ENCODE data around the gene GMEB2. TPM values are rescaled to one million over a fixed set of nuclear protein-coding genes. Genes with fewer than 3 reads are reported as not detected.

Gene GMEB2
- polyA plus RNA-seq, 1 of the 3 experiments (the other 2 are of a cell fraction), result 6.5 TPM

GRCh38 chr20:63619086-63619485 is 7.8 kb downstream of the GMEB2 start:
- no peaks in the 10 kb centered on the region for H3K27me3 ChIP-seq (ENCODE audit: insufficient read depth)
- H3K36me3 ChIP-seq (replicated peaks in 1 of 2; ENCODE audit: control insufficient read depth in 1 of 2, insufficient read depth in 2 of 2, low read length in 1 of 2), result peaks cover 7 to 12% of the 10 kb centered on the region in 2 experiments
- ChIA-PET CTCF (interaction anchor here (1.3 kb wide), 1 partner anchor 420 kb away, joined by 3 read pairs; no protein-coding TSS in a partner anchor), POLR2A (no interaction called here)
- no peak overlapping the region for H2AFZ ChIP-seq (ENCODE audit: low read depth)
- no peaks in the 10 kb centered on the region for H3K4me1 ChIP-seq (ENCODE audit: control insufficient read depth in 1 of 2, insufficient read depth in 2 of 2, low read depth in 1 of 2, low read length in 1 of 2)
- H3F3A ChIP-seq (replicated peaks; ENCODE audit: insufficient read depth), result no peaks in the 10 kb centered on the region
- H3K9ac ChIP-seq, result no peak overlapping the region
- no peak for DNase-seq
- no peaks in the 10 kb centered on the region for H3K9me2 ChIP-seq
- no peak overlapping the region for H3K4me2 ChIP-seq
- WGBS (ENCODE audit: low lambda C conversion rate), result 89% methylated on average over 14 of the region's 16 CpGs
- peaks cover 42% of the 10 kb centered on the region for H3K79me2 ChIP-seq (ENCODE audit: insufficient read depth)
- H3K27ac ChIP-seq (ENCODE audit: low read depth in 2 of 2, low read length in 1 of 2), result no peak overlapping the region
- TF ChIP-seq MXI1 (IDR thresholded peaks at IDR 0.05; ENCODE audit: low read depth, low read length) (no peak), CTCF (IDR thresholded peaks at IDR 0.05) (no peak), YY1 (IDR thresholded peaks at IDR 0.05; ENCODE audit: low read depth) (no peak), USF2 (IDR thresholded peaks at IDR 0.05; ENCODE audit: borderline replicate concordance, low read depth, low read length) (no peak), JUND (IDR thresholded peaks at IDR 0.05) (no peak), IRF3 (IDR thresholded peaks at IDR 0.05; ENCODE audit: low read depth, low read length) (no peak), NFIC (IDR thresholded peaks at IDR 0.05; ENCODE audit: borderline replicate concordance) (no peak), ZBTB33 (IDR thresholded peaks at IDR 0.05; ENCODE audit: borderline replicate concordance, low read depth) (no peak), PBX3 (IDR thresholded peaks at IDR 0.05) (no peak), GATA2 (CRISPR knock-in tag; IDR thresholded peaks at IDR 0.05) (no peak), FOXM1 (IDR thresholded peaks at IDR 0.05; ENCODE audit: low read depth) (no peak), REST (IDR thresholded peaks at IDR 0.05; ENCODE audit: low read depth, low read length) (no peak)
- no peaks in the 10 kb centered on the region for H3K9me3 ChIP-seq
- H3K4me3 ChIP-seq (ENCODE audit: low read depth in 2 of 2, low read length in 1 of 2), result no peak overlapping the region
- H4K20me1 ChIP-seq (ENCODE audit: insufficient read depth), result no peaks in the 10 kb centered on the region
